HG02973 (cell line): ENCODE results near the gene ONECUT1.

ENCODE experiments used
- ATAC-seq: cut with Tn5 transposase; IDR thresholded peaks from one replicate; pipeline ENCODE4 v1.9.1; 2021; ENCODE audit warnings: moderate library complexity; ENCODE audit not compliant: unreplicated experiment

ONECUT1 gene

DNA sequence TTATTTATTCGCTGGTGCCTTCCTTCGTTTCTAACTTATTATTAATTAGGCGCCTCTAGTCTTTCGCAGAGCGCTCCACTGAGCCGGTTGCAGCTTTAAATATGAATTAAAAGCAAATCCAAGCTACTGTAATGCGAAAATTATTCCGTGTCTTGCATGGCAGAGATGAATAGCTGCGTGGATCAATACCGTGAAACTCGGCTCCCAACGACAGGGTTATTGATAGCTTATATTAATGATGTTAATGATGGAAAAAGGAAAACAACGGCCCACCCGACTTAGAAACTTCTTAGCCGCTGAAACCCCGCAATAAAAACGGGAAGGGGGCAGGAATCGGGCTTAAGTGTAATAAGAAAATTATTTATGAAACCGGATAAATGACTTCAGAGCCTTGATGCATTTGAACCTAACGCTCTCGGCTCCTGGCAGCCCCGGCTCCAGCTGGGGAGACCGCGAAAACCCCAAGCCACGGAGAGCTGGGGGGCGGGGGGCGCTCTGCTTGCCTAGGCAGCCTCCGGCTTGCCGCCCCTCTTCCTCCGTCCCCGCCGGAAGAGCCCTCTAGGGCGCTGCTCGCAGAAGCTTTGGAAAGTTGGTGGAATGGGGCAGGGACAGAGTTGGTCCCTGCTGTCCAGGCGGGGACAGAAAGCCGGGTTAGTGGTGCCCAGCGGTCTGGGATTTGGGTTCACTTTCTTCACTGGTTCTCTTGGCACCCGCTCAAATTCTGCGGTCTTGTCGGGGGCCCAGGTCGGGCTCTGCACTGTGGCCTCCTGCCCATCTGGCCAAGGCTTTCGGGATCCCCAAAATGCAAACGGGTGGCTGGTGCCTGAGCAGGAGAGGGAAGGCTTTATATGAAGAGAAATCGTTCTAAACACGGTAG, 7.7 kb upstream of the ONECUT1 start:
- no peak for ATAC-seq

DNA sequence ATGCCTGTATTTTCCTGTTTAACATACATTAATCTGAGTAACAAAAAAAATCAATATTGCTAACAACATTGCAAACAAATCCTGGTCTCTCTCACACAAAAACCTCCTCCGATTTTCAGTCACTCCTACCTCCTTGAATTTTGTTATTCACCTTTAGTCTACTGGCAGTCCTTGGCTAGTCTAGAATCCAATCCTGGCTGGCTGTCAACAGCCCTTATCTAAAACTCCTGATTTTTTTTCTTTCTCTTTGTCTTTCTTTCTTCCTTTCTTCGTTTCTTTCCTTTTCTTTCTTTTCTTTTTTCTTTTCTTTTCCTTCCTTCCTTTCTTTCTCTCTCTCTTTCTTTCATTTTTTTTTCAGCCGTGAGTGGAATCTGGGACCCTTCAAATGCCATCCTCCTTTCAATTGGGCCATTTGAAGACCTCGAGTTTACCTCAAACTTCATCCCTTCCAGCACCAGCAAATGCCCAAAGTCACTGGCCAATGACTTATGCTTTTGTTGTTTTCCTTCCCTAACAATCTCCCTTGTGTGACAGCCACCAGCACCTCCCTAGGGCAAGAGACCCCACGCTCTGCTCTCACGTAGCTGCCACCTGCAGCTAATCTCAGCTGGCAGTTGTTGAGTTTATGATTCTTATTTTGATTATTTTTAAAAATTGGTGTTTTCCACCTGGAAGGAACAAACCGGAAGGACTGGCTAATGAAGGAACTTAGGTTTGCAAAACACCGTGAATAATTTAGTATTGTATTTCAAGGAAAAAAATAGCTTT, 6.8 kb upstream of the ONECUT1 start:
- ATAC-seq, result no peak

DNA sequence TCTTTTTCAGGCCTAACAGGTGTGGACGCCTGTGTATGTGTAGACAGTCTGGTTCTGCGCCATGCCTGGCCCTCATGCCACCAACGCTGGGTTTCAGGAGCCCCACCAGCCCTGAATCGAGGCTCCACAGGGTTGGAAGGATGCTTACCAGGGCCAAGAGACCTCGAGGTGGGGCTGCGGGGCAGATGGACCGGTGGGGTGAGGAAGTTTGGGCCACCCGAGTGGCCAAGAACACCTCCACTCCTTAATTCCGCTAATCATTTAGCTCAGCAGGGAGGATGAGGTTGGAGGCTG, 6.0 kb upstream of the ONECUT1 start:
- no peak for ATAC-seq

DNA sequence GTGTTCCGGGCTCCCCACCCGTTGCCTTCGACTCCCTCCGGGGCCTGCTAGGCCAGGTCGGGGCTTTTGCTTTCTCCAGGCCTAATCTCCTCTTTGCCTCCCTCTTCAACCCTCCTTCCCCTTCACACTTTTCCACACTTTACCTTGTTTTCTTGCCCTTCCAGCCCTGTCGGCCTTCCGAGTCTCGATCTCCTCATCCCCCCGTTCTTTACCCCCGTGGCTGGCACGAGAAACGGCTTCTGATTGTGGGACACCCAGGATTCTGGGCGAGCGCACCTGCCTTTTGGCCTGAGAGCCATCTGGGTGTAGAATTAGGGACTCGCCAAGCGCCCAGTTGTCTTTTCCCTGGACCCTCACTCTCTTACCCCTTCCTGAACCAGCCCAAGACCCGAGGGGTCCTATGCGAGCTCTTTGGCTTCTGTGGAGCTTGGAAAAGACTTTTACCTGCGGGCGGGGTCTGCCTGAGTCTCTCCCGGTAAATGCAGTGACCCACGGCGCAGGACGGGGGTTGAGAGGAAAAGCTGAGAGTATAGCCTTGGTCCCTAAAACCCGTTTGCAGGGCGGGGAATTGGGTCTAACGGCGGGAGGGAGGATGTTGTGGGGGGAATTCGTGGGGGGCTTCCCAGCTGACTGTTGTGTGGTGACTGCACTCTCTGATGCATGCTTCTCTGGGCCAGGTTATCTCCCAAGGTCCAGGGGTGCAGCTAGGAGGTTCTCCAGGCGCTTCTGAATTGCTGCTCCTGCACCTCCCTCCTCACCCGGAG, 5.5 kb upstream of the ONECUT1 start:
- no peak for ATAC-seq

DNA sequence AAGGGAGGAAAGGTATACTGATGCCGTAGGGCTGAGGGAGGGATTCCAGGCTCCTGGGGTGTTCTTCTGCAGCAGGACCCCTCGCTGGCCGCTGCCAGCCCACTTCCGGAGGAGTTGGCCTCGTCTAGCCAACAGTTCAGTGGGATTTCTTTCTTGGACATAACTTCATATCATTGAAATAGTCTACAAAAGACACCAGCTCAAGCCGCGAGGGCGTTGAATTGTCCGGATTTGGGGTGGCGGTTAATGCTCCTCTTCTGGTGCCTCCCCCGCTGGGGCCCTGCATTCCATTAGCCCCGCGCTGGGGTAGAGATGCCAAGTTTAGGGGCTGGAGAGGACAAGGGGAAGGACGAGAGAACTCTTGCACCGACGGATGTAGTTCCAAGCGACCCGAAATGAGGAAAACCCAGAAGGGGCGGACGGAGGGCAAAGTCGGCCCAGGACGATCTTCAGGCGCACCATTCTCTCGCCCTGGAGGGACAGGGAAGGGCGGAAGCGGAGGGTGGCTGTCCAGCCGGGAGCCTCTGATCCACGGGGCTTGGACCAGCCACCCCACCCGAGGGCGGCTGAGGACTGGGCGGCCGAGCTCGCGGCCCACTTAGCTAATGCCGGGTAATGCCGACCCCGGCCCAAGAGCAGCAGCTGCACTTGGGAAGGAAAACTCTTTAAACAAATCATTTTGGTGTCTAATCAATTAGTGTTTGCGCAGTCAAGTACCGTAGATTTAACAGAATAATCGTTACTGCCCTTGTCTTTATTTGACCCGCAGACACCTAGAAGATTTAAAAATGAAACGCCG, 4.7 kb upstream of the ONECUT1 start:
- no peak for ATAC-seq

DNA sequence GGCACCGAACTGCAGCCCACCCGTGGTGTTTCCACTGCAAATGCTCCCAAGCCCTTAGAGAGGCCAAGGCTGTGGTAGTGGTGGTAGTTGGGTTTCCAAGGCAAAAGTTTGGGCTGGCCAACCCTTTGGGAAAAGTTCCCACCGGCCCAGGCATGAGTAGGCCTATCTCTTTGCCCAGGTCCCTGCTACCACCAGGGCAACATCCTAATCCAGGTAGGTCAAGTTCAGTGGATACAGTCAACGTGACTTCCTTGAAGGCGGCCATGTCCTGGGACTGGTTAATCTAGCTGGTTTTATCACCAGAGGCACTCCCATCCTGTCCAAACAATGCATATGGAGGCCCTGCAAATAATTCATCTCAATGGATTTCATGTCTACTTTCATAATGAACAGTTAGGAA, 1.6 kb upstream of the ONECUT1 start:
- ATAC-seq, result no peak

DNA sequence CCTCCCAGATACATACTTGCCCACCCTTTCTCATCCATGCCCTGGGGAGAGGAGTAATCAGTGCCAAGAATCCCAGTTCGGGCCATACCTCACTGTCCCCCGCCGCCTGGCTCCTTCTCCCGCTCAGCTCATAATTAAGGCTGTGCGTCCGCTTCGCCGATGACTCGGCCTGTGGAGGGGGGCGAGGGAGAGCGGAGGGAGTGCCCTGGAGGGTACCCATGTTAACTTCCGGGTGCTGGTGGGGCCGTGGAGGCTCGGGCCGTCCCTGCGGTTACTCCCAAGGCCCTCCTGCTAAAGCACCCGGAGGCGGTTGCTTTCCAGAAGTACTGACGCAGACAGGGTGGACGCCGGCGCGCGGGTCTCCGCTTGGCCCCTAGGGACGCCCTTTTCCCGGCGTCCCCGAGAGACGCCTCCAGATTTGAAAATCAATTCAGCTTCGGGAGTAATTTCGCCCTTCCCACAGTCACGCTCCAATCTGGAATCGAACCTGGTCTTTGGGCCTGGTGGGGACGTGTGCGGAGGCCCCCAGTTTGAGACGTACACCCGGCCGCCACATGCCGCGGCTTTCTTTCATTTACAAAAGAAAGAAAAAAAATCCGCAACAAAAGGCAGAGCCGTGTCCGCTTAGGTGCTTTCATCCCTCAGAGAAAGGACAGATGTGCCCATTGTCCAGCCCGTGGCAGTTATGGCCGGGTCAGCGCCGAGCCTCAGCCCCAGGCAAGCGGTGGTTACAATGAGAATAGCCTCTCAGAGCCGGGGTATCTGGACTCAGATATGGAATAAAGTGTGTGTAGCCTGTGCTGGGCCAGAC, 1.0 kb upstream of the ONECUT1 start:
- ATAC-seq, result no peak

DNA sequence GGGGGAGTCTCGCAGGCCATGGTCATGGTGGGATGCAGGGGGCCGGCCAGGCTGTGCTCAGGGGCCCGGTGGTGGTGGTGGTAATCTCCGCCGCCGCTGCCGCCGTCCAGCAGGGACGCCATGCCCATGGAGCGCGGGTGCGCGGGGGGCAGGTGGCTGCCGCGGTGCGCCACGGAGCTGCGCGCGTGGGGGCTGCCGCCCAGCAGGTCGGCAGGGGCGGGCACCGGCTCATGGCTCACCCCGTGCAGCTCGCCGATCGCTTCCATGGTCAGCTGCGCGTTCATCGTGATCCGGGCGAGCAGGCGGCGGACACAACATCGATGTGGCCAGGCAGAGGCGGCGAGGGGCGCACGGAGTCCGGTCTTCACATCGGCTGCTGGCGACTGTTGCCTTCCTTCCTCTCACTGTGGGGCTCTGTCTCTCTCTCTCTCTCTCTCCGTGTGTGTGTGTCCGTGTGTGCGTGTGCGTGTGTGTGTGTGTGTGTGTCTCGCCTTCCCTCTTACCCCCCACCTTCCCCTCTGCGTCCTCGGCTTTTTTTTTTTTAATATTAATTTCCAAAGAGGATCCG, 451 bp downstream of the ONECUT1 start:
- no peak for ATAC-seq

DNA sequence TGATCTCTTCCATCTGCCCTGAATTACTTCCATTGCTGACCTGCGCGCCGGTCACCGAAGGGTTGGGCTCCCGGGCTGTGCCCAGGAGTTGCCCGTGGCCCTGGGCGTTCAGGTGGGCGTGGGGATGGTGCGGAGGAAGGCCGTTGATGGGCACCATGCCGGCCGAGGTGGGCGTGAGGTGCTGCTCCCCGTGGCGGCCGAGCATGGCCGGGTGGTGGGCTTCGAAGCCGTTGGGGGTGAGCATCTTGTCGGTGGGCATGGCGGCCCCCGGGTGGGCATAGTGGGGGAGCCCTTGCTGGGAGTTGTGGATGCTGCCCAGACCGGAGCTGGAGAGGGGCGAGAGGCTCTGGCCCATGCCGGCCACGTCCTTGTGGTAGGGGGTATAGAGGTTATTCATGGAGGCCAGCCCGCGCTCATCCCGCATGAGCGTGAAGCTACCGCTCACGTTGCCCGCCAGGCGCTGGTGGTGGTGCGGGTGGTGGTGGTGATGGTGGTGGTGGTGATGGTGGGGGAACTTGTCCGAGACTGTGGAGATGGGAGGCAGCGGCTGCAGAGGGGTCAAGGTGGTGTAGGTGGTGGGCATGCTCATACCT, 1.0 kb downstream of the ONECUT1 start:
- no peak for ATAC-seq

DNA sequence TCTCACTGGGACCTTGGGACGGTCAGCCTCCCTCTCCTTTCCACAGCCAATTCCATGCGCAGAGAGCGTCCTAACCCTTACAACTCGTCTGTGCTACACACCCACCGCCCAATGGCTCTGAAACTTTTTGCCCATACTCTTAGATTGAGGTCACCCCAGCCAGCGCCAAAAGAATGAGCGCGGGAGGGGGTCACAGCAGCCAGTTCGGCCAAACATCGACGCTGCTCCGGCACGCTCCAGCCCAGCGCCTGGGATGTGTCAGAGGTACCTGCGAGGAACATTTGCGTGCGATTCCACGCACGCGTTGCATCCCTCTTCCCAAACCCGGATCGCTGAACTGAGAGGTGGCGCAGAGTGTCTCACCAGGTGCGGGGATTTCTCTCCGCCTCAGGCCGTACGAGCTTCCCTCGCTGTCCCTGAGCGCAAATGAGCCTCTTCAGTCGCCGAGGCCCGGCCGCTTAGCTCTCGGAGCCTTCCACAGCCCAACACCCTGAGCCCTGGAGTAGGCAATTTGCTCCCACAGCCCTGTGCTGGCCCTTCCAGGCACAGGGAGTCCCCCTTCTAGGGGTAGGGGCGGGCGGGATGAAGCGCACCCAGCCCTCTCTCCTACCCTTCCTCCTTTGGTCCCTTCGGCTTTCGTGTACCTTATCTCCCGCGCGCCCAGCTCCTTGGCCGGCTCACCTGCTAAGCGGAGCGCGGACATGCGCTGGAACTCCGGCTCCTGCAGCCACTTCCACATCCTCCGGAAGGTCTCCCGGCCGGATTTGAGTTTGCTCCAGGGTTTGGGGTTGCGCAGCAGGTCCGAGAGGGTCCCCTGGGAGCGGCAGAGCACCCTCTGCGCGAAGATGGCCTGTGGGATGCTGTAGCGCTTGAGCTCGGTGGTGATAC, 1.8 kb downstream of the ONECUT1 start:
- no peak for ATAC-seq

DNA sequence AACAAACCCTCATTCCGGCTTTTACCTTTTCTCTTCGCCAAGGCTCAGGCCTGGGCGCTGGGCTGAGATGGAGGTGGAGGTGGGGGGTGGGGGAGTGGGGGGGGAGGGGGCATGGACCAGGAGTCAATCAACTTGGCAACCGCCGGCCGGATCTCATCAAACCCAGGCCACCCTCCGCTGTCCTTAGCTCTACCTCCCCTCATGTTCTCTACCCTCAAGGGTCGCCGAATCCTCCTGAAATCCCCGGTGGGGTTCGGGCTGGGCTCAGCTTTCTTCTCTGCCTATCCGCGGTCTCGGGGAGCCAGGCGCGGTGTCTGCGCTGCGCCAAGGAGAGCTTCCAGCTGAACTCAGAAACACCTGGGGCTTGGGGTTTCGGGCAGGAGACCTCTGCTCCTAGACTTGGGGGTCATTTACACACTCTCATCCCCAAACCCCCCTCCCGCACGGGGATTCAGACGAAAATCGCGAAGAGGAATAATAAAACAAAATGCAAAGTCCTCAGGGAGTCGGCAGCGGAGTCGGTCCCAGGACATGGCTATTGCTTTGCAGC, 2.5 kb downstream of the ONECUT1 start:
- no peak for ATAC-seq

DNA sequence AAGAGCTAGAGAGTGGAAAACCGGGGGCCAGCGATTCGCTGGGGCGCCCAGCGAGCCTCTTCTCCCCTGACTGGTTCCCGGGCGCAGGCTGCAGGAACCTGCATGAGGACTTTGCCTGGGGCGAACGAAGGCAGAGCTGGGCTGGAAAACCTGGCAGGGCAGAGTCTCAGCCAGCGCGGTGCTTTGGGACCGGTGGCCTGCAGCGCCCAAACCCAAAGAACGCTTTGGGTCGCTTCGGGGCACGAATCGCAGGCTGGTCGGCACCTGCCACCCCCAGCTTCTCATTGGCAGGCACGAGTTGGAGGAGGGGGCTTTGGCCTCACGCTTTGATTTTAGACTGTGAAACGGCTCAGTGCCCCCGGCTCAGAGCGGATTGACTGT, 3.0 kb downstream of the ONECUT1 start:
- ATAC-seq, result no peak

DNA sequence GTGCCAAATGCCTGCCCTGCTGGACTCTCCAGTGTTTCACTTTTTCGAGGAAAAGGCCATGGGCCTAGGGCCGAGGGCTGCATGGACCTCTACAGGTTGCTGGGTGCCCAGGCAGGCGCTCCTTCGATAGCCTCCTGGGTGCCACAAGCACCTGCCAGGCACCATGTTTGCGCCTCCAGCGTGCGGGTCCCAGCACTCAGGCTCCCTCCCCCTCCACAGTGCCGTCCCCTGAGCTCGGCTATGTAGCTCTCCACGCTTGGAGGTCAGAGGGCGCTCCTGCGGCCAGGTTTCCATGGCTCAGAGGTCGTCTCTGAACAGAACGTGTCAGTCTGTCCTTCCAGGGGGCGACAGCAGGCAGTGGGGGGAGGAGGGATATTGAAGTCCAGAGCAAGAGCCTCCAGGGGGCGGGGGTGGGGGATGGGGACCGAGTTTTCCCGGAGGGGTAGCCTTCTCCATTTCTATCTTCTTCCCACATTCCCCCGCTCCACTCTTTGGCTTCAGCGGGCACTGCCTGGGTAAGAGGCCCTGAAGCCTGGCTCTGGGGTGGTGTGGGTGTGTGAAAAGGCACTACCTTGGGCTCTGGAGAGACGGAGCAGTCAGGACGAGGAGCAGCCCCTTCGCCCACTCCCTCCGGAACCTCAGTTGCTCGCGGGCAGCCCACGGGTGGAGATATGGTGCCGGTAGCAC, 3.6 kb downstream of the ONECUT1 start:
- no peak for ATAC-seq

DNA sequence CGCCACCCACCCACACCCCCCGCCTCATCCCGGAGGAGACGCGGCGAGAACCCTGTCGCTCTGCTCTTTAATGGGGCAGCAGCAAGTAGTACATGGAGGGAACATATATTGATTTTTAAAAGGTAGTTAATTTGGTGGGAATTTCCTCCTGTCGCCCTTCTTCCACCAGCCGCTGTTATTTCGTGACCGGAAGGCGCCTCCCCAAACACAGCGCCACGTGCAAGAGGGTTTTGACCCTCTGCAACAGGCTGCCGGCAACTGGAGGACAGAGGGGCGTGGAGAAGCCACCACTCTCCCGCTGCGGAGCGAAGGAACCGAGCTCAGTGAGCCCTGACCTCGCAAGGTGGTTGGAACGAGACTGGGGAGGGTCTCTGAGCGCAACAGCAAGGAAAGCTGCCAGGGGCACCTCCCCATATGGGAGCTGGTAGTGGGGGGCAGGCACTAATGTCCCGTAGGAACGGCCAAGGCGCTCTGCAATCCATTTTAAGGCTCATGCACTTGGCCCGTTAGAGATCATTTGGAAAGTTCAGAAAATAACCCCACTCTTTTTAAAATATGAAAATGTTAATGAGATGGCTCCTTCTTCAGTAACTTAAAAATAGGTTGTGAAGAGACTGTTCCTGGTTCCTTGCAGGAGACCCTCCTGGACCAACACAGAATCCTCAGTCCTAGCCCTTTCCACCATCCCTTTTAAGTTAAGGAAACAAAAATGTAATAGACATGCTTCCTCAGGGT, 4.3 kb downstream of the ONECUT1 start:
- ATAC-seq, result no peak

DNA sequence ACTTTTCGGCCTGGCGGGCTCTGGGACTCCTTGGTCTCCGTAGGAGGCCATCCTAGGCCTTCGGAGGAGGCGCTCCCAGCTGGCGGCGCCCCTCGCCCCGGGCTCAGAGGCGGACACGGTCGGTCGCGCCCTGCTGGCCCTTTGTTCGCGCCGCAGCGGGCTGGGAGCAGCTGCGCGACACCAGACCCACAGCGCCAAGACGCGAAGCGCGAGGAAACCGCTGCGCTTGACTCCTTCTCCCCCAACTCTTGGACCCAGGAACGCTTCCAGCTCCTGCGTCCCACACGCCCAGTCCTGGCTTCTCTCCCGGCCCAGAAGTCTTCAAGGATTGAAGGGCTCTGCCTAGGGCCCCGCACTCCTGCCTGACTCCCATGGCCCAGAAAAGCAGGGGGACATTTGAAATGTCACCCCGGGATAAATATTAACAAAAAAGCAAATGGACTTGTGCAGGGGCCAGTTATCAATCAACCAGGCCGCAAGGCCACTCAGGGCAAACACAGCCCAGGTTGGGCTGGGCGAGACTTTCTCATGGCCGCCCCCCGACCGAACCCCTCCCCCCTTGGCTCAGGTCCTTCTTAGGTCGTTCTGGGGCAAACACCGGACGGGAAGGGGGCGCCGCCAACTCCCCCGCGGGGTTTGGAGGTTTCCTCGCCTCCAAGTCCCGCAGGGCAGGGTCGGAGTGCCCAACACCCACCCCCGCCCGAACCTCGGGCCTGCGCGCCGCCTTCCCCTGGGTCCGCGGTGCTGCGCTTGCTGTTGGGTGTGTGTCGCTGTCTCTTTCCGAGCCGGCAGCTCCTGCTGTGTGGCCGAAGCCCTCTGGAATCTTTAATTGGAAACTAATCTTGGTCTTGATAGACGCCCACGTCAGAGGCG, 5.1 kb downstream of the ONECUT1 start:
- no peak for ATAC-seq
